HepG2 (cell line): Measurements from ENCODE around the gene CPB2.

Source experiments
- CTCF ChIP-seq: sonication (generic); formaldehyde crosslinking; IDR thresholded peaks from 2 replicates; pipeline ENCODE4 v1.5.0; 2020; ENCODE audit warnings: mild to moderate bottlenecking, missing genetic modification reagents, moderate library complexity
- GLI4 ChIP-seq: sonication (generic); formaldehyde crosslinking; IDR thresholded peaks from 2 replicates; pipeline ENCODE4 v1.5.1; 2020; ENCODE audit warnings: missing genetic modification reagents, mild to moderate bottlenecking, moderate library complexity, borderline replicate concordance
- HDAC2 ChIP-seq: sonication (generic); formaldehyde crosslinking; IDR thresholded peaks from 2 replicates; pipeline ENCODE4 v1.4.0; 2020; ENCODE audit warnings: missing genetic modification reagents
- ZBTB33 ChIP-seq: sonication (generic); formaldehyde crosslinking; IDR thresholded peaks from 2 replicates; pipeline ENCODE4 v1.4.0; 2020; ENCODE audit warnings: missing genetic modification reagents
- ZBTB7B ChIP-seq: sonication (generic); formaldehyde crosslinking; IDR thresholded peaks from 2 replicates; pipeline ENCODE4 v1.4.0; 2020; ENCODE audit warnings: missing genetic modification reagents
- ZNF225 ChIP-seq: sonication (generic); formaldehyde crosslinking; IDR thresholded peaks from 2 replicates; pipeline ENCODE4 v1.4.0; 2020; ENCODE audit warnings: mild to moderate bottlenecking, missing genetic modification reagents
- ZNF431 ChIP-seq: sonication (generic); formaldehyde crosslinking; IDR thresholded peaks from 2 replicates; pipeline ENCODE4 v1.9.0; 2022; ENCODE audit warnings: missing genetic modification reagents, low read depth, mild to moderate bottlenecking, borderline replicate concordance
- ZSCAN25 ChIP-seq: sonication (generic); formaldehyde crosslinking; IDR thresholded peaks from 2 replicates; pipeline ENCODE4 v1.8.0; 2022; ENCODE audit warnings: mild to moderate bottlenecking, missing genetic modification reagents

- TF ChIP-seq HDAC2 (CRISPR knock-in tag): no peak
- no peak for TF ChIP-seq ZSCAN25 (CRISPR knock-in tag)
- TF ChIP-seq GLI4 (CRISPR knock-in tag): no peak
- TF ChIP-seq CTCF: no peak
- no peak for TF ChIP-seq ZNF431 (CRISPR knock-in tag)
- TF ChIP-seq ZBTB33: no peak
- TF ChIP-seq ZBTB7B: no peak
- TF ChIP-seq ZNF225 (CRISPR knock-in tag): no peak
Measured at GRCh38 chr13:46076827-46077226, 28.0 kb downstream of the CPB2 start.
